ENCODE data around the gene ZNF536.

The ZNF536 gene

GRCh38 chr19:30590596-30591229 is 218.5 kb downstream of the ZNF536 start:
- no peak for DNase-seq (ENCODE audit: extremely low read depth in 1 of 2, low read depth in 1 of 2)

DNA sequence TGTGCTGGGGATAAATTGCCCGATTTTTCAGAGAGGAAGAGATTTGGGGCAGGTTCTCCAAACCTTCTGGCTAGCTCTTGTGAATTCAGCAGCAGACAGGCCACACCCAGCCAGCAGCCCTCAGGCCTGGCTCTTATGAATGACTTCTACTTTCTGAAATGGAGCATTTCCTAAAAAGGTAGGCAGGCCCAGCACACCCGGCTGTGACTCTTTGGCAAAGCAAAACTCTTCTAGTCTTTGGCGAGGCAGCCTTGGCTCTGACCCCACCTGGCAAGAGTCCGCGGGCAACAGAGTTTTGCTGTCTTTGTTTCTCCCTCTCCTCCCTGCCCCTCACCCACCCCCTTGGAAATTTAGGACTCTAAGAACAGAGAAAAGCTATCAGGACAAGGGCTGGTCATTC is 221.2 kb downstream of the ZNF536 start:
- DNase-seq (ENCODE audit: extremely low read depth in 1 of 2, low read depth in 1 of 2), result no peak

DNA sequence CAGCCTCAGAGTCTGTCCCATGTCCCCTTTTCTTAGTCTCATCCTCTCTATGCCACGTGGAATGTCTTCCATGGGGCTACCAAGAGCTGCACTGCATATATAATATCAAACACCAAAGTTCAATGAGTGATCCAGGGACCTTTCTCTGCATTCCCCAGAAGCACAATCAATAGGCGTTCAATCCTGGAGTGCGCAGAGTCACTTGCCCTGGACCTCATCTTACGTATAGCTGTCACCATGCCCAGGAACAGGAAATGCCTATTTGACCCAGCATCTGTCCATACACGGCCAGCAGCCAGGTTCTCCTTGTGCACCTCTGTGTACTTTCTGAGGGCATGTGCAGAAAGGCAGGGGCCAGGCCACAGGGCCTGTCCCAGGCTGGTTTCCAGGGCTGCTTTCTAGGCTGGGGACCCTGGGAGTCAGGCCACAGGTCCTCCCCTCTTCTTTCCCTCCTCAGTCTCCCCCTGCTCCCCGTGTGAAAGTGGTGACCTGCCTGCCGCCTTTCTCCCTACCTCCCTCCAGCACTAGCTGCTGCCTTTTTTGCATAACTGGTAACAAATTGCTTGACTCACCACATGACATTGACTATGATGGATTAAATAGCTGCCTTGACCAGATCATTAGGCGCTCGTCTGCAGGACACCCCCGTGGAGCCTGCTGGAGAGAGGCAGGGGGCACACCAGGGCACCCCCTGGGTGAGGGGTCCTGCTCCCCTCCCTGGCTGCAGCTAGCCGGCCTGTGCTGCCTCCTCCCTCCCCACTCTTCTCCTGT is 222.0 kb downstream of the ZNF536 start:
- DNase-seq (ENCODE audit: extremely low read depth in 1 of 2, low read depth in 1 of 2), result no peak

GRCh38 chr19:30596268-30596667 is 224.1 kb downstream of the ZNF536 start:
- no peak for DNase-seq (ENCODE audit: extremely low read depth in 1 of 2, low read depth in 1 of 2)

GRCh38 chr19:30596813-30597399 is 224.7 kb downstream of the ZNF536 start:
- no peak for DNase-seq (ENCODE audit: extremely low read depth in 1 of 2, low read depth in 1 of 2)

DNA sequence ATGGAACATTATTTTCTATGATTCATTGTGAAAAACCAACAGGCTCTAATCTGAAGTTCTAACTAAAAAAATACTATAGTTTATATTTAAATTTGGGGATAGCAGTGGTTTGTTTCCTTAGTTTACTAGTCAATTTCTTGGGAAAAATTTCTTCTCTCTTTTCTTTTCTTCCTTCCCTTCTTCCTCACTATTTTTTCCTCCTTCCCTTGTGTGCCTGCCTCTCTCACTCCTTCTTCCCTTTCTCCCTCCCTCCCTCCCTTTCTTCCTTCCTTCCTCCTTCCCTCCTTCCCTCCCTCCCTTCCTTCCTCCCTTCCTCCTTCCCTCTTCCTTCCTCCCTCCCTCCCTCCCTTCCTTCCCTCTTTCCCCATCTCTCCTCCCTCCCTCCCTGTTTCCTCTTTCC is 226.5 kb downstream of the ZNF536 start:
- no peak for DNase-seq (ENCODE audit: extremely low read depth in 1 of 2, low read depth in 1 of 2)

DNA sequence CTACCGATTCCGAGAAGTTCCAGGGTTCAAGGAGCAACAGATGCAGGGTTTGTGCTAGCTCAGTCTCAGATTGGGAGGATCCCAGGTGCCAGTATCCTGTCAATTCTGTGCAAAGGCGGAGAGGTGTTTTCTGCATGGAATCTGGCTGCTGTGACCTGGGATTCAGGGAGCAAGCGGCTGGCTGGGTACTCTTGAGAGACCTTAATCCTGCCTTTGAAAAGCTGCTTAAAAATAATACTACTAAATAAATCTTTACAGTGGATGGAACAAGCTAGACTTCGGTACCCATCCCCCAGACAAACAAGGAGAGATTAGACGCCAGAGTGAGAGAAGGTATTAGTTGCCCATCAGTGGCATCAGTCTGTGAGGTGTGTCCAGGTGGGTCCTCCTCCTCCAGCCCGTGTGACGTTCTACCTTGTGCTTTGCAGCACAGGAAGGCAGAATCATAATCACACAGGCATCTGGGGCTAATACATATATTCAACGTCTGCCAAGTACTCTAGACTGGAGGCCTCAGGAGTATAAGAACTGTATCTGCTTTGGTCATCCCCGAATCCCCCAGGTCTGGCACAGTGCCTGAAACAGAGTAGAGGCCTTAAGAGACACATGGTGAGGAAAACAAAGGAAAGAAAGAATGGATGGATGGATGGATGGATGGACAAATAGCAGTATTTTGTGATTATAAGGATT is 230.6 kb downstream of the ZNF536 start:
- DNase-seq (ENCODE audit: extremely low read depth in 1 of 2, low read depth in 1 of 2), result no peak

GRCh38 chr19:30604657-30605056 is 232.5 kb downstream of the ZNF536 start:
- no peak for DNase-seq (ENCODE audit: extremely low read depth in 1 of 2, low read depth in 1 of 2)

- DNase-seq (ENCODE audit: extremely low read depth in 1 of 2, low read depth in 1 of 2), result no peak
Observed at GRCh38 chr19:30605333-30605732, 233.1 kb downstream of the ZNF536 start.

DNA sequence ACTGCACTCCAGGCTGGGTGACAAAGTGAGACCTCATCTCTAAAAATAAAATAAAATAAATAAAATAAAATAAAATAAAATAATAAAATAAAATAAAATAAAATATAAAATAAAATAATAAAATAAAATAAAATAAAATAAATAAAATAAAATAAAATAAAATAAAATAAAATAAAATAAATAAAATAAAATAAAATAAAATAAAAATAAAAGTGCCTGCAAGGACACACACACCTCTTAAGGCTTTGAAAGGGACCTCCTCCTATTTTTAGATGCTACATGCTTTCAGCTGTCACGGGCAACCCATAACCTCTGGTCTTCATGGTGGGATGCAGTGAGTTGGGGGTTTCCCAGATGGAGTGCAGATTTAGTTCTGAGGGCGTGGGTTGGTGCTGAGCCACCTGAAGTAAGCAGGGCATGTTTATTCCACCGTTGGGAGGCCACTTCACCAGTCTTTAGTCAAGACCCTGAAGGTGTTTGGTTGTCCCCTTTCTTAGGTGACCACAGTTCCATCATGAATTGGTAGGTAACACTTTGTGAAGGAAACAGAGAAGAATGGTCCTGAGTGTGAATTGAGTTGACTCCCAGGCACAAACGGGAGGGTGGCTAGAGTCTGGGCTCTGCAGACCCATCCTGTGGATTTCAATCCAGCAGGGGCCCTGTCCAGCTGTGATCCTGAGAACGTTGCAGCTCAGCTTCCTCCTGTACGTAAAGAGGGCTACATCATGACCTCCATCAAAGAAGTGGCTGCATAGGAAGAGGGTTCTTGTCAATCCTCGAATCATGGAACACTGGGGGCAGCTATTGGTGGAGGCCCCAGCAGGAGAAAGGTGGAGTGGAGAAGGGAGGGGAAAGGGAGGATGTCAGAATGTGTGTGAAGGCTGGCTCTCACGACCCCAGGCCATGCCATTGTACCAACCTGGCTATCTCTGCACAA is 234.2 kb downstream of the ZNF536 start:
- no peak for DNase-seq (ENCODE audit: extremely low read depth in 1 of 2, low read depth in 1 of 2)

Measured in activated CD8-positive, alpha-beta memory T cell treated with anti-CD3 and anti-CD28 coated beads for 1 hour (primary cell).